Uterus (tissue), 4 donors: ENCODE data around the gene DDX49. TPM values are rescaled to one million over a fixed set of nuclear protein-coding genes. Genes with fewer than 3 reads are reported as not detected.

ENCODE experiments used
- DNase-seq, 2 donors: peaks; one replicate each; pipeline ENCODE4 v3.0.0-alpha.2; 2019 to 2020
- H3K27ac ChIP-seq, 2 donors: fragments of 200-600 bp; sonication (generic); 1 replicate in 1 of 2; 2 replicates in 1 of 2; pipeline ENCODE4 v1.5.1; 2016 to 2018
- H3K27me3 ChIP-seq, 2 donors: fragments of 200-600 bp; sonication (generic); one replicate each; pipeline ENCODE4 v1.5.1; 2018 to 2019; ENCODE audit warnings: control low read depth in 1 of 2
- H3K36me3 ChIP-seq, 2 donors: fragments of 200-600 bp; sonication (generic); one replicate each; pipeline ENCODE4 v1.5.1; 2019; ENCODE audit warnings: control low read depth in 1 of 2
- H3K4me1 ChIP-seq, 2 donors: fragments of 200-600 bp; sonication (generic); one replicate each; pipeline ENCODE4 v1.5.1; 2018 to 2019; ENCODE audit warnings: control low read depth in 1 of 2
- H3K4me3 ChIP-seq, 2 donors: fragments of 200-600 bp; sonication (generic); 1 replicate in 1 of 2; 2 replicates in 1 of 2; pipeline ENCODE4 v1.5.1; 2018 to 2019; ENCODE audit warnings: mild to moderate bottlenecking in 1 of 2
- H3K9me3 ChIP-seq, 2 donors: fragments of 200-600 bp; sonication (generic); one replicate each; pipeline ENCODE4 v1.5.1; 2019; ENCODE audit warnings: control low read depth in 1 of 2
- POLR2A ChIP-seq, 2 donors: fragments of 450-650 bp; IDR thresholded peaks; one replicate each; pipeline ENCODE4 v1.6.1; 2016; ENCODE audit warnings: antibody characterized with exemption in 2 of 2, mild to moderate bottlenecking in 1 of 2, moderate library complexity in 1 of 2
- intact Hi-C: fragments of 100-400 bp; cut with DNase I; formaldehyde crosslinking; loops from one replicate; pipeline ENCODE4 v1.15.1; 2023; ENCODE audit warnings: low total_unique reads
- total RNA-seq, 4 donors: library from RNA; depleted of rRNA in 3 of 4; stranded (reverse); fragments of >200 nt in 3 of 4; gene quantifications; one replicate each; pipeline versions ENCODE4 v1.1.0 to v1.2.4, GENCODE V29; 2014 to 2023
- TF ChIP-seq, protein P1 (sequence below), 4 experiments: fragments of 200-600 bp in 2 of 4; fragments of 450-650 bp in 2 of 4; sonication (generic) in 2 of 4; IDR thresholded peaks; one replicate each; pipeline ENCODE4 v1.5.1; 2016 to 2019; ENCODE audit warnings: antibody characterized with exemption in 4 of 4, mild to moderate bottlenecking in 2 of 4, moderate library complexity in 1 of 4
- donor health status: DM: yes; HTN: yes; CAD: no.

DDX49 gene
- total RNA-seq, 4 donors from 2014 or later = 27.7 to 40.9 (median 31.4) TPM

DNA sequence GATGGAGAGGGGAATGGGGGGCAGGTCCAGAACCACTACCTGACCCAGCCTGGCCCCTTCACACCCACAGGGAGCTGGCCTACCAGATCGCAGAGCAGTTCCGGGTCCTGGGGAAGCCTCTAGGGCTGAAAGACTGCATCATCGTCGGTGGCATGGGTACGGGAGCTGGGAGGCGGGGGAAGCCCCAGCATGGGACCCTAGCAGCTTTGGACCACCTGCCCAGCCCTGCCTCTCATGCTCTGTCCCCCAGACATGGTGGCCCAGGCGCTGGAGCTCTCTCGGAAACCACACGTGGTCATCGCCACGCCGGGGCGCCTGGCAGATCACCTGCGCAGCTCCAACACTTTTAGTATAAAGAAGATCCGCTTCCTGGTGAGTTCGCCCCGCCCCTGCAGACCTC lies 2.1 kb downstream of the DDX49 start:
- Histone ChIP-seq H3K4me1 (peaks cover 5 to 11% of the 10 kb centered on the region in 2 donors), H3K27me3 (no peaks in the 10 kb centered on the region), H3K36me3 (no peaks in the 10 kb centered on the region), H3K9me3 (no peaks in the 10 kb centered on the region), H3K4me3 (no peak overlapping the region), H3K27ac (no peak overlapping the region)
- DNase-seq = no peak
- no peak for TF ChIP-seq POLR2A (IDR thresholded peaks at IDR 0.05)
- TF ChIP-seq, protein P1, sequence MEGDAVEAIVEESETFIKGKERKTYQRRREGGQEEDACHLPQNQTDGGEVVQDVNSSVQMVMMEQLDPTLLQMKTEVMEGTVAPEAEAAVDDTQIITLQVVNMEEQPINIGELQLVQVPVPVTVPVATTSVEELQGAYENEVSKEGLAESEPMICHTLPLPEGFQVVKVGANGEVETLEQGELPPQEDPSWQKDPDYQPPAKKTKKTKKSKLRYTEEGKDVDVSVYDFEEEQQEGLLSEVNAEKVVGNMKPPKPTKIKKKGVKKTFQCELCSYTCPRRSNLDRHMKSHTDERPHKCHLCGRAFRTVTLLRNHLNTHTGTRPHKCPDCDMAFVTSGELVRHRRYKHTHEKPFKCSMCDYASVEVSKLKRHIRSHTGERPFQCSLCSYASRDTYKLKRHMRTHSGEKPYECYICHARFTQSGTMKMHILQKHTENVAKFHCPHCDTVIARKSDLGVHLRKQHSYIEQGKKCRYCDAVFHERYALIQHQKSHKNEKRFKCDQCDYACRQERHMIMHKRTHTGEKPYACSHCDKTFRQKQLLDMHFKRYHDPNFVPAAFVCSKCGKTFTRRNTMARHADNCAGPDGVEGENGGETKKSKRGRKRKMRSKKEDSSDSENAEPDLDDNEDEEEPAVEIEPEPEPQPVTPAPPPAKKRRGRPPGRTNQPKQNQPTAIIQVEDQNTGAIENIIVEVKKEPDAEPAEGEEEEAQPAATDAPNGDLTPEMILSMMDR (IDR thresholded peaks at IDR 0.05) = no peak
- intact Hi-C loops = no loop called here

DNA sequence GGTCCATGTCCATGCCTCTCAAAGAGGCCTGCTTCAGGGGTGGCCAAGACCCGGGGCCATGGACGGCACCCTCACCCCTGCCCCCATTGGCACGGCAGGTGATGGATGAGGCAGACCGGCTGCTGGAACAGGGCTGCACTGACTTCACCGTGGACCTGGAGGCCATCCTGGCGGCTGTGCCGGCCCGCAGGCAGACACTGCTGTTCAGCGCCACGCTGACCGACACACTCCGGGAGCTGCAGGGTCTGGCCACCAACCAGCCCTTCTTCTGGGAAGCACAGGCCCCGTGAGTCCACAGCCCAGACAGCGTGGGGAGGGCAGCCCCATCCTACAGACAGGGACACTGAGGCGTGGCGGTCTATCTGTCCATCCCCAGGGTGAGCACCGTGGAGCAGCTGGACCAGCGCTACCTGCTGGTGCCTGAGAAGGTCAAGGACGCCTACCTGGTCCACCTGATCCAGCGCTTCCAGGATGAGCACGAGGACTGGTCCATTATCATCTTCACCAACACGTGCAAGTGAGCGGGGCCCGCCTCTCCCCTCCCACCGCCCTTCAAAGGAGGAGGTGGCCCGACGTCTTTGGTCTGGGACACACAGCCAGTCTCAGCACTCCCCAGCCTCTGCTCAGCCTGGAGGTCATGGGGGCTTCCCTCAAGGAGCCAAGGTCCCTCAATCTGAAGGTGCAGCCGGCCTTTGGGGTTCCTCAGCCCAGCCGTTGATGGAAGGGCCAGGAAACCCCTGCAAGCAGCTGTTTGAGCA lies 2.9 kb downstream of the DDX49 start:
- H3K4me3 ChIP-seq = no peak overlapping the region
- H3K9me3 ChIP-seq = no peaks in the 10 kb centered on the region
- H3K27me3 ChIP-seq = no peaks in the 10 kb centered on the region
- no peak for TF ChIP-seq POLR2A (IDR thresholded peaks at IDR 0.05)
- TF ChIP-seq, protein P1 (IDR thresholded peaks at IDR 0.05) = no peak
- H3K36me3 ChIP-seq = no peaks in the 10 kb centered on the region
- no peak overlapping the region for H3K27ac ChIP-seq
- DNase-seq = no peak
- peaks cover 5 to 11% of the 10 kb centered on the region in 2 donors for H3K4me1 ChIP-seq
- intact Hi-C loops = no loop called here

DNA sequence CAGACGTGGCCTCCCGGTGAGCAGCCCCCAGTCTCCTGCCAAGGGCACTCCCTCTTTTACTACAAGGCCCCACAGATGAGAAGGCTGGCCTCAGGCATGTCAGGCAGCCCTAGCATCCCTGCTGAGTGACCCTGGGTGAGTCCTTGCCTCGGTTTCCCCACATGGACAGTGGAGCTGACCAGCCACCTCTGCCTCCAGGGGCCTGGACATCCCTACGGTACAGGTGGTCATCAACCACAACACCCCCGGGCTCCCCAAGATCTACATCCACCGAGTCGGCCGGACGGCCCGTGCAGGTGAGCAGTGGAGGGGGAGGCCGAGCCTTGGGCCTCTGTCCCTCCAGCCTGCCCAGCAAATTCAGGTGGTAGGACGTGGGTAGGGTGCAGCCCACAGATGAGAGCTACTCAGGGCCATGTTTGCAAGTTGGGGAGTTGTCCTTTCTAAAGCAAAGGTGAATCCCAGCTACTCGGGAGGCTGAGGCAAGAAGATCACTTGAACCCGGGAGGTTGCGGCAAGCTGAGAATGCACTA lies 5.2 kb downstream of the DDX49 start:
- no peak overlapping the region for H3K4me3 ChIP-seq
- peaks cover 5 to 11% of the 10 kb centered on the region in 2 donors for H3K4me1 ChIP-seq
- intact Hi-C loops = no loop called here
- H3K36me3 ChIP-seq = no peaks in the 10 kb centered on the region
- no peaks in the 10 kb centered on the region for H3K27me3 ChIP-seq
- TF ChIP-seq, protein P1 (IDR thresholded peaks at IDR 0.05) = no peak
- TF ChIP-seq POLR2A (IDR thresholded peaks at IDR 0.05) = no peak
- H3K9me3 ChIP-seq = no peaks in the 10 kb centered on the region
- no peak overlapping the region for H3K27ac ChIP-seq
- no peak for DNase-seq

DNA sequence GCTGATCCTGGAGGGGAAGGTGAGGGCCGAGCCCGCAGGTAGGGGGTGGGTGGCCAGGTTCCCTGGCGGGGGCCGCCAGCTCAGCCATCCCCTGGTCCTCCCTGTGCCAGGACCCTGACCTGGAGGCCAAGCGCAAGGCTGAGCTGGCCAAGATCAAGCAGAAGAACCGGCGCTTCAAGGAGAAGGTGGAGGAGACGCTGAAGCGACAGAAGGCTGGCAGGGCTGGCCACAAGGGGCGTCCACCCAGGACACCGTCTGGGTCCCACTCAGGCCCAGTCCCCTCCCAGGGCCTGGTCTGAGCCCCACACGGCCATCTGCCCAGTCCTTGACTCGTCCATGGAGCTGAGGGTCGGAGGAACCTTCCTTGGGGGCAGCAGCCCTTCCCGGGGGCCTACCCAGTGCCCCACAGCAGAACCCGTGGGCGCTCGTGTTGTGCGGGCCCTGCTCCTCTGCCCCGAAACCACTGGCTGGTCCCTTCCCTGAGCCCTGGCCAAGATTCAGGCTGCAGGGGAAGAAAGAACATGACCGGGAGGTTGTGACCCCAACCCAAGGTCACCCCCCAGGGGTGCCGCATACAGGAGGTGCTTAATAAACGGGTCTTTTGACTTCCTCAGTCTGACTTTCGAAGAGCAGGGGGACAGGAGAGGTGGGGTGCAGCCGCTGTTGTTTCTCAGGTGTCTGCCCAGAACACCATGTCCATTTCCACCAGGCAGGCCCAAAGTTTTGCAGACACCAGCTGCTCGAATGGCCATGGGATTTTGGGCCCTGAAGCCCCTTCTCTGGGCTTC lies 8.7 kb downstream of the DDX49 start:
- no peak for DNase-seq
- Histone ChIP-seq H3K4me3 (no peak overlapping the region), H3K27me3 (no peaks in the 10 kb centered on the region), H3K36me3 (no peaks in the 10 kb centered on the region), H3K9me3 (no peaks in the 10 kb centered on the region), H3K27ac (no peak overlapping the region), H3K4me1 (no peaks in the 10 kb centered on the region)
- TF ChIP-seq, protein P1 (IDR thresholded peaks at IDR 0.05) = no peak
- no peak for TF ChIP-seq POLR2A (IDR thresholded peaks at IDR 0.05)
- intact Hi-C loops = no loop called here

DNA sequence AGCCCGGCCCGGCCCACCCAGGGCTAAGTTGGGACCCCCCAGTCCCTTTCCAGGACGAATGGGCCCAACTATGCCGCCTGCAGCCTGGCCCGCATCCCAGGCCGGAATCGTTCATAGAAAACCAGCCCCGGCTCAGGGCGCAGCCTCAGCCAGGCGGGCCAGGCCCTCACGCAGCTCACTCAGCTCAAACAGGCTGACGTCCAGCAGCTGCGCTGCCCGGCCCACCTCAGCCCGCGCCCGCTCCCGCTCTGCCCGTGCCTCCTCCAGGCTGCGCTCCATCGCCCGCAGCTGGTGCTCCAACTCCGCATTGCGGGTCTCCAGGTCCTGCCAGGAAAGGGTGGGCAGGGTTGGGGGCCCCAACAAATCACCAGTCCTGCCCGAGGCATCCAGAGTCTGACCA lies 9.8 kb downstream of the DDX49 start:
- TF ChIP-seq, protein P1 (IDR thresholded peaks at IDR 0.05) = no peak
- no peak for TF ChIP-seq POLR2A (IDR thresholded peaks at IDR 0.05)
- no peaks in the 10 kb centered on the region for H3K4me1 ChIP-seq
- intact Hi-C loops = no loop called here
- no peak overlapping the region for H3K27ac ChIP-seq
- H3K27me3 ChIP-seq = no peaks in the 10 kb centered on the region
- no peak for DNase-seq
- no peaks in the 10 kb centered on the region for H3K9me3 ChIP-seq
- no peaks in the 10 kb centered on the region for H3K36me3 ChIP-seq
- no peak overlapping the region for H3K4me3 ChIP-seq
